CD4-positive, alpha-beta T cell treated with Interleukin-15 for 1 hour (primary cell): ENCODE data around the gene HOXA7.
A peak's percentile ranks its signal among the peaks of the same experiment; 100 is the strongest.

Experiments
- DNase-seq: peaks from one replicate; pipeline ENCODE4 v3.0.0-alpha.2; 2020

HOXA7 gene

GRCh38 chr7:27156508-27156898, at the start of gene HOXA7:
TSS of gene HOXA7 (minus strand) at chr7:27156675. CDS start at chr7:27156545, 130 bp downstream.
- DNase-seq, result no peak

DNA sequence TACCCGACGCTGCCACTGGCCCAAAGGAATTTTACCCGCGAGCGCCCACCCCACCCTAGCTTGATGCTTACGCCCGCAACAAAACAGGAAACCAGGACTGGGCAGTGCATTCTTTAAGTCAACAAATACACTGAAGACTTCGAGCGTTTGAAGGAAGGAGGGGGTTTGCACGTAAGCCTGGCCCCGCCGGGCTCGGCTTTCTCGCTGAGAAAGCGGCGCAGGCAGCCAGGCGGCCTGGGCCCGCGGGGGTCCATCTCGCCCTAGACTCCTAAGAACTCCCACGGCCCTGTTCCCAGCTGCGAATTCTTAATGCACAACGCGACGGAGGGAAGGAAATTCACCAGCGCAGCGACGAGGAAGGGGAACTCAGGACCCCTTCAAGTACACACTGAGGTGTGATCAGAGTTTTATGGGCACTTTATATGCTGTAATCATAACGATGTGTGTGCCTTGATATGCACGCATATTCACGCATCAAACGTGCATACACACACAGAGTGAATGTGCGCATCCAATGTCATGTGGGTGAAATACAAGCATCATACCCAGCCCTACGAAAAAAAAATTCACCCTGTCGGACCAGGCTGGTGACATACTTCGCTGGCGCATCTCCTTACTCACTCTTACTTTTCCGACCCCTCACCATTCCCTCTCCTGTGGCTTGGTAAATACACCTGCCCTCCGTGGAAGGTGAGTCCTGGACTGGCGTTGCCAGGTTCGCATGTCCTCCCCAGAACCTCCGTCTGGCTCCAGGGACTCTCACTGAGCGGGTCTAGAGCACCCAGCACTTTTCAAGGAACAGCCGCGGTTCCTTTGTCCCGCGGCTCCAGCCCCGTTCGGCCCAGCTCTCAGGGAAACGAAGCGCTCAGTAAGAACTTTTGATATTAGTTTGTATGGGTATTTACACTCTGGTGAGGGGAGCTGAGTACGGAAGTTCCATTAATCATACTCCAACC, 49.1 kb upstream of the HOXA7 start:
- DNase-seq, result no peak

DNA sequence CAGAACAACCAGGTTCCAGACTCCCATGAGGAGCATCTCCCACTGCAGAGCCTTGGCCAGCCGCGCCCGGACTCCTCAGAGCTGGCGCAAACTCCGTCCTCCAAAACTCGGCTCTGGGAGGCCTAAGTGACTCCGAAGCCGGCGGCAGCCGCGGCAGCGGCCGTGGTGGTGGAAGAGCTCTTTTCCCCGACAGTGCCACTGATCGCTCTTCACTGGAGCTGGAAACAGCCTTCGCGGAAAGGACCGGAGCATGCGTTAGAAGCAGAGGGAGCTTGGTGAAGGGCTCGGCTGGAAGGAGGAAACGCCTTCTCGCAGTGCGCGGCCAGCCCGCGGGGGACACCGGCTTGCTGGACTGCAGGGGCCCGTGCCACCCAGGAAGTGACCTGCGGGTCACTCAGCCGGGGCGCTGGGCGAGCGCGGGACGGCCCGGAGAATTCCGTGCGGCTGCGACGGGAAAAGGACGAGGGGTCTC, 48.4 kb upstream of the HOXA7 start:
- no peak for DNase-seq

DNA sequence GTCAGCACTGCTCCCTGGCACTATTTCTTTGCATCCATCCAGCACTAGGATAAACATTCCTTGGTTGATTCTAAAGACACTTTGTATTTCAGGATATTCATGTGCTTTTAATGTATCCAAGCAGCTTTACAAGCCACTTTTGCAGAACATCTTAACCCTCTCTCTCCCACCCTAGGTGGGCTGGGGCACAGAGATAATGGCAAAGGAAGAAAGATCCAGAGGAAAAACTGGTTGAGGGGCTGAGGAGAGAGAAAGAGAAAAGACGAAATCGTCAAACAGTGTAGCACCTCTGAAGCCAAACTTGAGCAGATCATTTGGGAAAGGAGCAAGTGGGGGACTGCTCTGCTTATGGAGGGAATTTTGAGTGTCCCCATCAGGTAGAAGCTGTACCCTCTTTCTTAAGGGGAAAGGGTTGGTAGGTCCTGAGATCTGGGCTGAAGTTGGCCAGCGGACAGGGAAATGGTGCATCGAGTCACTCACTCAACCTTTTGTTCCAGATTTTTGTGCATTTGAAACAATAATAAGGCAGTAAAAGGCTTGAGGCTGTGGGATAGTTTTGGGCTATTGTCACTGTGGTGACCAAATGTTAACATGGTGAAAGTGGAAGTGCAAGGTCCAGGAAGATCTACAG, 47.6 kb upstream of the HOXA7 start:
- no peak for DNase-seq

- no peak for DNase-seq
Observed at GRCh38 chr7:27203365-27203953, 47.0 kb upstream of the HOXA7 start.

GRCh38 chr7:27202862-27203134, 46.3 kb upstream of the HOXA7 start:
- no peak for DNase-seq

GRCh38 chr7:27202018-27202861, 45.8 kb upstream of the HOXA7 start:
- DNase-seq, result no peak

GRCh38 chr7:27201580-27202017, 45.1 kb upstream of the HOXA7 start:
- no peak for DNase-seq

DNA sequence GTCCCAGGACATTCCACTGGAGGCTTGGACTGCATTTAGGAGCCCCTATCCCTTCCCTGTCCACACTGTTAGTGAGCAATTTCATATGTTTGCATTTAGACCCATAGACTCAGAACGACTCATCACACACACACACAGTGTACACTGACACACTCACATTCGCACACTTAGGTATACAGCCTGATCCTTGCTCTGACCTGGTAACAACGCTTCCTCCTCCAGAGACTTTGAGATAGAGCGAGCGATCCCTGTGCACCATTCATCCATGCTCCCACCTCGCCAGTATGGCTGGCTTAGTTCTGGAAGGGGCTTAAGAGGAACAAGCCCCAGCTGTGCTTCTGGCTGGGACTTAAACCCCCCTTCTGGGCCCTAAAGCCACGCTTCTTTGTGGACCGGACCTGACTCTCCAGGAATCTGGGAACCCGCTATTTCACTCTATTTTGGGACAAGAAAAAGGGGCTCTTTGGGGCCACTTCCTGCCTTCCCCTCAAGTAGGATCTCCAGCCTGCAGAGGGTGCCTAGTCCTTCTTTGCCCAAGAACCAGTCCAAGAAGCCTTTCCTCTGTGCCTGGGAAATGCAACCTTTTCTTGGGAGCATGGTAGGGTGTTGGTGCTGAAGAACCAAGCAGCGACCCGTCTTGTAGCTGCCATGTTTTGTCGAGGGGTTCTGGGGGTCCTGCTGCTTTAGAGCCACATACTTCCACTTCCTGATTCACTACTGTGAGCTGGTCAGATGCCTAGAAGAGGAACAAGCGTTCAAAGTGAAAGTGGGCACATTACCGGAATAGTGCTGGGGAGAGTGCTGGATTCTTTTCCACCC, 44.5 kb upstream of the HOXA7 start:
- no peak for DNase-seq

DNA sequence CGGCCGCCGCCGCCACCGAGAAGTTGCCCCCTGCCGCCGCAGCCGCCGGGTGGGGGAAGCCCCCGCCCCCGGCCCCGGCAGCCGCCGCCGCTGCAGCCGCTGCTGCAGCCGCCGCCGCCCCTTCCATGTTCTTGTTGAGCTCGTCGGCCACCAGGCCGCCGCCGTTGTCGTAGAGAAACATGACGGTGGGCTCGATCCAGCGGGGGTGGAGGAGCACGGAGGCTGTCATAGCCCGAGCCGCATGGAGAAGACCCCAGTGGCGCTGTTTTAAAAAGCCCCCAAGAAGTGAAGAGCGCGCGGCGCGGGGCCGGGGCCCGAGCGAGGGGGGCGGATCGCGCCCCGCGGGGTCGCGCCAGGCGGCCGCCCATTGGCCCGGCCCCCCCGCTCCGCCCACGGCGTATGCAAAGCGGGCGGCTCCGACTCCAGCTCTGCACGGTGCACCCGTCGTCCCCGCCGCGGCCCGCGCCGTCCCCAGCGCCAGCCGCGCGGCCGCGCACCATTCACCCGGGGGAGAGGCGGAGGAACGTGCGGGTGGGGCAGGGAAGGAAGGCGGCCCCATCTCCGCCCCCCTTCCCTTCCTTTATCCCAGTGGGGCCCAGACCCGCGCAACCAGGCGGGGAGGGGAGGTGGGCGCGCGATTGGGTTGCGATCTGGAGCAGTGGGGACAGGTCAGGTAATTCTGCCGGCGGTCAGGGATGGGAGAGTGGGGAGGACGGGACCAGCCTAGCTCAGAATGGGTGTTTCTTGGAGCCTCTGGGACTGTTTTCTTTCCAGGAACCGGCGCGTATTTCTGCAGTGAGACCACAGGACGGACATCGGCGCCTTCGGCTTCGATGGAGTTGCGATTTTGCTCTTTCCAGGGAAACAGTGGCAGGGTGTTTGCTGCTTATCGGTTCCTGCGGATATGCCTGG, 43.6 kb upstream of the HOXA7 start, which contains the start of gene HOXA13:
HOXA13 (minus strand) TSS at position 243 of the 912 bp plus-strand sequence; CDS start at position 229, 14 bp downstream.
- DNase-seq, result no peak

GRCh38 chr7:27198871-27199801, 42.7 kb upstream of the HOXA7 start:
- DNase-seq, result no peak

- no peak for DNase-seq
Observed at GRCh38 chr7:27198138-27198841, 41.8 kb upstream of the HOXA7 start.

DNA sequence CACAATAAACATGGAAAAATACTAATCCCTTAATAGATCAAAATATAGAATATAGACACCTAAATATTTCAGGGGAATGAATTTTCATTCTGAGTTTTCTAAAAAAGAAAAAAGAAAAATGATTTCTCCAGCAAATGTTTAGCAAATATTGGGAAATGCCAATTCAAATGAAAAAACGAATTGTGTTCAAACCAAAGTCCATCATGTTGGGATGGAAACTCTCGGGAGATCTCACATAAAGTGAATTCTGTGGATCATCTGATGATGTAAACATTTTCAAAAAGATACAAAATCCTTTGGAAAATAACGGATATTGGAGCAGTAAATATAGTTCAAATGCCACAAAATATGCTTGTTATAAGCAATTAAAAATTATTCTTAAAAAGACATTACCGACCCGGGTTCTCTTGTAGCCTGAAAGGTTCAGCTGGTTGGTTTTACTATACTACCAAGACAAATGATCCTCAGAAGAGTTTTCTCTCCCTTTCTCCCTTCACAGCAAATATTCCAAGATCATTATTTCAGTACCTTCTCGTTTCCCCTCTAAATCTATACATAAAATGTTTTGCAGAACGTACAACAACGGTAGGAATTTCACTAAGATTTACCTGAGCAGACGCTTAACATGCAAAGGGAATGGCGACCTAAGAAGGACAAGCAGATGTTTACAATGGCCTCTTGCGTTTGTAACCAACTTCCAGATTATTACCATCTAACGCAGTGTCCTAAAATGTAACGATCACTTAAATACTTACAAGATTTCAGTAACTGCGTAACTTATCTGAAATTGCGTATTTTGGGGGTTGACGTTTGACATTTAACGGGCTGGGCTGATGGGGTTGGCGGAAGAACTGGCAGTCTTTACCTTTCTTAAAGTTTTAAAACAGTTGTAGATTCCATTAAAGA, 40.9 kb upstream of the HOXA7 start:
- no peak for DNase-seq

- DNase-seq, result peak; percentile 75
Observed at GRCh38 chr7:27196287-27196767, 39.9 kb upstream of the HOXA7 start.

DNA sequence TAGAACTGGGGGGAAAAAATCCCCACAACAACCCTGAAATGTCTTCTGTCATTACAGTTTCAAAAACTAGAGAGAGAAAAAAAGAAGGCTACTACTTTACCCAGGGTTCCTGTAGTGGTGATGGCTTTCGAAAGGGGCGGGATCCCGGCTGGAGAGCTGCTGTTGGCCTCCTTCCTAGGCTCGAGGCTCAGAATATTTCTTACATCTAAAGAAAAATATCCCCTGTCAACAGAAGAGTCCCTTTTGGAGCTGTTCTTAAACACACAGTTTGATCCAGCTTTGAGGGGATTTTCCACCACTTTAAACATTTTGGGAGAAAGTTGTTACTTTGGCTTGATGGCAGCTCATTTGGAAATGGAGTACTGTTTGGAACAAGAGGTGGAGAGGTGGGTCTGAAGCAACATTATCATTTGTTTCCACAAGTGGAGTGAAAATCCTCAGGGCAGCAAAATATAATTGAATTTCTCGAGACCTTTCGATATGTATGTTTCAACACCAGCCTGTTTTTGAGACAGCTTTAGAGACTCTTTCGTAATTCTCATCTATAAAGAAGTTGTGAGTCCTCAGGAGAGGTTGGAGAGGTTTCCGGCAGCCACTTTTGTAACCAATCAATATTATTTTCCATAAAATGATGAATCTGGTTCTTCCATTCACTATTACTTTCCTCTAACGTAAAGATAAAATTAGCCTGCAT, 38.4 kb upstream of the HOXA7 start:
- no peak for DNase-seq

DNA sequence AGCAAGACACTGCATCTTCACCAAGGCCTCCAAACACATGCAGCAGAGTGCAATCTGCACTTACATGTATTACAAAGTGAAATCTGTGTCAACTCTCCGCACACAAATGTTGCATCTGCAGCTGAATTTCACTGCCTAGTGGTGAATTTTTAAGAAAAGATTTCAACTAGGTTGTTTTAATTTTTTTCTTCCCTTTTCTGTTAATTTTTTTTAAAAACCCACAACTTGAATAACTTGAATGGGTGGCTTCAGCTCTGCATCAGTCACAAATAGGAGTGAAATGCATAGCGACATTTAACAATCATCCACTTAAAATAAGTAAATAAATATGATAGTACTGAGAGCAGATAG, 37.5 kb upstream of the HOXA7 start:
- DNase-seq, result no peak
